GM21576 (cell line): Measurements from ENCODE around the gene TTC31.
A peak's percentile ranks its signal among the peaks of the same experiment; 100 is the strongest.

Experiments used
- ATAC-seq: cut with Tn5 transposase; IDR thresholded peaks from one replicate; pipeline ENCODE4 v1.9.1; 2021; ENCODE audit warnings: mild to moderate bottlenecking, moderate library complexity; ENCODE audit not compliant: unreplicated experiment

TTC31 gene

DNA sequence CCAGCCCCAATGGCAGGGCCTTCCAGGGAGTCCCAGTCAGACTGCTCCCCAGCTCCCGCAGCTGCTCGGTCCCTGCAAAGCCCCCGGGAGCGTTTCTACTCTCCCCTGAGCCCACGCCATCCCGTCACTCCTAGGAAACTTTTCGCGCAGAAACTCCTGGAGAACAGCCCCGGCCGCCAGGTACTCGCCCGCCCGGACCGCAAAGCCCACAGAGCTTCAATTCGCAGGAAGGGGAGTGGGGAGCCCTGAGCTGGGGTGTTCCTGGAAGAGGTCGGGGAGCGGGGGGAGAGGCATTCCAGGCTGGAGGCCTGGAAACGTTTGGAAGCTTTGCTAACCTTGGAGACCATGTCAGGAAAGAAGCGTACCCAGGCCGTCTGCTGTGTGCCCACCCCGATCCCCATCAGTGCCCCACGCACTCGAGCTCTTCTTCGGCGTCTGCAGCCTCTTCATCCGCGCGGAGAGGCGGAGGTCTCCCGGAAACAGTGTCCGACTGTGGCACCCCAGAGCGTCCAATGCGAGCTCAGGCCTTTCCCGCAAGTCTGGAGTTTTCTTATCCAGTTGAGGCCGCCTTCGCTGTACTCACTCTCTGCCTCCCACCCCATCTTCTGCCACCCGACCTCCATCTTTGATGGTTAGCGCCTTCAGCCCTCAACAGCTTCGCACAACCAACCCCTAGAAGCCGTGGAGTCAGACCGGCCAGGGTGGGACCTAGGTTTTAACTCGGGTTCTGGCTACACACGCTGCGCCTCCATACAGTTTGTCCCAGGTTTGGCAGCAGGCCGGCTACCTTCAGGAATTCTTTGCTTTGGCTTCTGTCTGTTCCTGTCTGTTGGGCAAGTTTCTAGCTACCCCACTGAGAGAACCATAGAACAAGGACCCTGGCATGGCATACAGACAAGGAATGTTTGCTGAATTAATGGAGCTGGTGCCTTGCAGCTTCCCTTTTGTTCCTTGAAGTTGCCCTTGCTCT, 20.9 kb downstream of the TTC31 start:
- no peak for ATAC-seq

GRCh38 chr2:74504591-74504990, 21.7 kb downstream of the TTC31 start:
- no peak for ATAC-seq

DNA sequence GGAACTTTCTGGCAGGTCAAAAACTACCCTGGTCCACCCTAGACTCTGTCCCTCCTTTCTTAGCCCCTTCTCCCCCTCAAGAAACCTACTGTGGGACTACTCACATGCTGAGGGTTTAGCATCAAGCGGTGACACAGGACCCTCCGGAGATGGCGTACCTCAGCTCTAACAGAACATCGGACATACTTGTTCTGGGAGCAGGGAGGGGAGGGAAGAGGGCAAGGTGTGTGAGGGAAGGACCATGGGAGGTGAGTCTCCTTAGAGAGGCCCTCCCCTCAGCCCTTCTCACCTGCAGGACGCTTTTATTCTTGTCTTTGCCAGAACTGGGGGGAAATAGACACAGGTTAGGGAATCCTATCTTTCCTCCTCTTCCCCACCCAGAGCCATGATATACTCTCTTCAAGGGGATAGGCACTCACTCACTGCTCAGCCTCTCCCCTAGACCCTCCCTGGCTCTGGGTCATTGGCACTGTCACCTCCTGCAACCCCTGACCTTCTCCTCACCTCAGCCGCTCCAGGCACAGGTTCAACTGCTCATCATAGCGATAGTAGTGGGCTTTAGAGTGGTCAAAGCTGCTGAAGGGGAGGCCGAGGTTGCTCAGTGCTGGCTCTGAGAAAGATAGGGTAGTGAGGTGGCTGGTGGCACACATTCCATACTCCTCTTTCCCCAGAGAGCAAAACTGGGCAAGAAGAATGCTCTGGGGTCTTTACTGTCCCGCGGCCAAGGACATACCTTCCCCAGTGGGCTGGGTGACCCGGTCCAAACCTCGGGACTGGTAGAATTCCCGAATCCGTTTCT, 22.8 kb downstream of the TTC31 start:
- ATAC-seq = no peak

DNA sequence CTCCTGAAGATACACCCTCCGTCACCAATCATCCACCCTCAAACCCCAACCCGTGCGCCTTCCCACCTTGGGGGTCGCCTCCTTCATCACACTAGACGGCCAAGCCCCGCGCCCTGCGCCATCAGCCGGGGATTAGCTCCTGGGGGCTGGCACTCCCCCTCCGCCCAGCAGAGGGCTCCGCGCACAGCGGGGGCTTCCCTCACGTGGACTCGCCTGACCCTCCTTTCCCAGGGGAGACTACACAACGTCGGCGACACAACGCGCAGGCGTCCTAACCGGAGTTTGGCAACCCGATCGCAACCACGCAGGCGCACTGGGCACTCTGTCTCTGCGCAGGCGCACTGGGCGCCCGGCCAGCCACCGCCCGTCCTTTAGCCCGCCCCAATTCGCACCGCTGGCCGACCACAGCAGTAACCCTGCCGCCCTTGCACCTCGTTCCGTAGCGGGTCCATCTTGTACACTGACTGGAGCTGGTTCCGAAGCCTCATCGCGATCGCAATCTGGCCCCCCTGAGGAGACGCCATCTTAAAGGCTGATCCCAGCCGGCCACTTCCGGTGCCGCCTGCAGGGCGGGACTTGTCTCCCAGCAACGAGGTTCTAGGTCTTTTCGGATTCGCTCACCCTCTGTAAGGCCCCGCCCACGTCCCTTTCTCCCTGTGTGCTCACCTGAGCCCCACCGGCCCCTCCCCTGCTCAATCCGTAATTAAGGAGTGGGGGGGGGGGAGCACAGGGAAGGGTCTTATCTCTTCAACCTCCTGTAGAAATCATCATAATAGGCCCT, 24.5 kb downstream of the TTC31 start, which contains the start of gene PCGF1:
TSS of gene PCGF1 (minus strand) at position 551 of the 781 bp plus-strand sequence. CDS start at position 524, 27 bp downstream.
- ATAC-seq = peak; percentile 85

- peak; percentile 12 for ATAC-seq
Observed at GRCh38 chr2:74507926-74508520, 25.1 kb downstream of the TTC31 start.

- ATAC-seq = no peak
Observed at GRCh38 chr2:74510272-74510671, 27.4 kb downstream of the TTC31 start.

- no peak for ATAC-seq
Observed at GRCh38 chr2:74511104-74511989, 28.5 kb downstream of the TTC31 start.

DNA sequence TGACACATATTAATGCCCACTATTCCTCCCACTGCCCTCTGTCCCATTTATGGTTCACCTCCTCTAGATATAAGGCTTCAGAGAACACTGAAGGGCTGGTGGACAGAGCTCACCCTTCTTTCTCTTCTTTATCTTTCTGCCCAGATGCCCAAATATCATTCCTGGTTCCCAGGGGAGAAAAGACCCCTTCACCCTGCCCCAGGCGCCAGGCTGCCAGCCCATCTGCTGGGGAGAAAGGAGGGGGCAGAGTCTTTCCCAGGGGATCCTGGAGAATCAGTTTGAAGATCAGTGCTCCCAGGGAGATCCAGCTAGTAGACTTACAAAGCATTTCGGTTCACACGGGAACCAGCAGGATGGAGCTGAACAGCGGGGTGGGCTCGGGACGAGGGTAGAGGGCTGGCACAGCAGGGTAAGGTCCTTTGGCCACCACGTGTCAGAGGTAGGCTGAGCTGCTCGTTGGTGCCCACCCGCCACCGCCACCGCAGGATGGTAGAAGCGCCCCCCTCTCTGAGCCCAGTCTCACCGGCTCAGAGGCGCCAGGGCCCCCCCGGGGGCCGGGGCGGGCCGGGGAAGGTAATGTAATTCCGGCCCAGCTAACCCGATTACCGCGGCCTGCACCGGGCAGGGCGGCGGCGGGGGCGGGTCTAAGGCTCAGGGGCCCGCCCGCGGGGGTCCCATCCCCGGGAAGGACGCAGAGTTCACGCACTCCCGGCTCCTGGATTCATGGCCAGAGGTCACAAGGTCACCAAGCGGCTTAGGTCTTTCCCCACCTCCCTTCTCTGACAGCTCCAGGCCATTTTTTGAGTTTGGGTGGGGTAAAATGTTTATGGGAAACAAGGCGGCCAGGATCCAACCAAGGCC, 30.1 kb downstream of the TTC31 start:
- ATAC-seq = no peak

DNA sequence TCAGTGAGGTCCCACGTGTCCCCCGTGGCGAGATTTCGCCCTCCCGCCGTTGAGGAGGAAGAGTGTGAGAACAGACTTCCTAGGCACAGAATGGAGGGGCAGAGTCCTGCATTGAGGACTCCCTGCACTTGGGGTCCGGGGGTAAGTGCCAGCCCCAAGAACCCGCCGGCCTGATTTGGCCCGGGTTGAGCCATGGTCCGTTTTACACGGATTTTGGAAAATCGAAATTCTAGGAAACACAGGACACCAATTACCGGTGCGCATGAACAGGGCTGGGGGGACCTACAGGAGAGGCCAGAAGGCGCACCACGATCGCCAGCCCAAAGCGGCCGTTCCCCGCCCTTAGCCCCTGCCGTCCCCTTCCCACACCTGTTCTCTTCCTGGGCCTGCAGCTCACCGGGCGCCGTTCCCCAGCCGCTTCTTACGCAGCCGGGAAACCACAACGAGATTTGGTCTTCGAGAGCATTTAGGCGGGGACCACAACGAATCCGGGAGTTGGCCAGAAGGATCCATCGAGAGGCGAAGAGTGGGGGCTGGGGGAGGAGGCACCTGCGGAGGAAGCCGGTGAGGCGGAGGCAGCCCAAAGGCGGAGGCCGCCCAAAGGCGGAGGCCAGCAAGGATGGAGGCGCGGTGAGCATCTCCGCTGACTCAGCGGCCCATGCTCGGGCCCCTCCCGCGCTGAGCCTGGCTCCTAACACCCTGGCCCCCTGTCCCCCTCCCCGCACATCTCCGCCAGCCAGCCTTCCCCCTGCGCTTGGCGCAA, 30.9 kb downstream of the TTC31 start:
- ATAC-seq = no peak

DNA sequence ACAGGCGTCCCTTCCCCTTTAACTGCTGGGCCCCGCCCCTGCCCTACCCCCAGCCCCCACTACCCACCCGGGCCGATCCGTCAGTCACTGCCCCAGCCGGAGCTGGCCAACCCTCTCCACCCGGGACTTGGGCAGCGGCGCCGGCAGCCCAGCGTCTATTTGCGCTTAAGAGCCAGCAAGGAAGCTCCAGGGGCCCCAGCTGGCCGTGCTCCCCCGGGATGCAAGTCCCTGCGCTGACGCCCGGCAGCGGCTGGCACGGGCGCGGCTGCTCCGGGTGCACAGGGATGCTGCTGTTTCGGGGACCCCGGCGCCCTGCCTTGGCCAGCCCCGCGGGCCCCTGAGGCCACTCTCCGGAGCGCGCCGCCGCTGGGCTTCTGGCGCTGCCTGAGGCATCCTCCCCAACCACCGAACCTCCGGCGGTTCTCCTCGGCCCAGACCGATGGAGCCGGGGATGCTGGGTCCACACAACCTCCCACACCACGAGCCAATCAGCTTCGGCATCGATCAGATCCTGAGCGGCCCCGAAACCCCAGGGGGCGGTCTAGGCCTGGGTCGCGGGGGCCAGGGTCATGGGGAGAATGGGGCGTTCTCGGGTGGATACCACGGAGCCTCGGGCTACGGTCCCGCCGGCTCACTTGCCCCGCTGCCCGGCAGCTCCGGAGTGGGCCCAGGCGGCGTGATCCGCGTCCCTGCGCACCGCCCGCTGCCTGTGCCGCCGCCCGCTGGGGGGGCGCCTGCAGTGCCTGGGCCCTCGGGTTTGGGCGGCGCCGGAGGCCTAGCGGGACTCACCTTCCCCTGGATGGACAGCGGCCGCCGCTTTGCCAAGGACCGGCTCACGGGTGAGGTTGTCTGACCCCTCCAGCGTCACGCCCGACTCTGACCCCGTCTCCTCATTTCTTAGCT, 31.7 kb downstream of the TTC31 start, which contains the start of gene TLX2:
TSS of gene TLX2 (plus strand) at position 83 of the 903 bp plus-strand sequence. CDS start at position 440, 357 bp downstream.
- ATAC-seq = no peak

GRCh38 chr2:74515271-74515980, 32.5 kb downstream of the TTC31 start:
- no peak for ATAC-seq

DNA sequence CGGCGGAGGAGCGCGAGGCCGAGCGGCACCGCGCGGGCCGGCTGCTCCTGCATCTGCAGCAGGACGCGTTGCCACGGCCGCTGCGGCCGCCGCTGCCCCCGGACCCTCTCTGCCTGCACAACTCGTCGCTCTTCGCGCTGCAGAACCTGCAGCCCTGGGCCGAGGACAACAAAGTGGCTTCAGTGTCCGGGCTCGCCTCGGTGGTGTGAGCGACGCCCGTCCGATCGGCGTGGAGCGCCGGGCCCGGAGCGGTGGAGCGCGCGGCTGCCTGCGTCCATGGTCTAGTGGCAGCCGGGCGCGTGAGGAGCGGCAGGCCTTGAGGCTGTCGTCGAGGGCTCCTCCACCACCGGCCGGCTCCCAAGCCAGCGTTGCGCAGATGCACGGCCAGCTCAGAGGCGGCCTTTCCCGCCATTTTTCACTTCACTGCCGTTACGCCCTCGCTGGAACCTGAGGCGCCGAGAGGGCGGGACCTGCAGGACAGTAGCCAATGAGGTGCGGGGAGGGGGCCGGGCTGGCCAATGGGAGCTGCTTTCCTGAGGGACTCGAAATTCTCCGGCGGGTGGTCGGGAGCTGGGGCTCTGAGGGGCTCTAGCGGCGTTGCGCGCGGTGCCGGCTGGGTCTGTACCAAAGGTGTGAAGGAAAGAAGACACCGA, 33.2 kb downstream of the TTC31 start:
- ATAC-seq = no peak

- no peak for ATAC-seq
Observed at GRCh38 chr2:74516650-74517049, 33.8 kb downstream of the TTC31 start.

DNA sequence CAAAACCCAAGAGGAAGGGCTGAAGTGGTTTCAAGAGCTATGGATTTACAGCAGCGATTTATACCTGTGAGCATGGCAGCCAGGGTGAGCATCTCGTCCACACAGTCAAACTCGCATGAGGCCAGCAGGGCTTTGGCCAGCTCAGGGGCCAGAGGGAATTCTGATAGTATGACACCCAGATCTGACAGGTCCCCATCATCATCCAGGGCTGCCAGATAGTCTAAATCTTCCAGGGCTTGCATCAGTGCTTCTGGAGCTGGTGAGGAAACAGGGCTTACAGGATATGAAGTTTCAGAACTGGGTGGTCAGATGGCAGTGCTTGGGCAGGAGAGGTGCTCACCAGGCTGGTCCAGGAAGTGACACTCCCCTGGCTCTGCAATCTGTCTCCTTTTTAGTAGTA, 39.6 kb downstream of the TTC31 start:
- no peak for ATAC-seq

- ATAC-seq = no peak
Observed at GRCh38 chr2:74524005-74524404, 41.1 kb downstream of the TTC31 start.
